HEK293 (cell line): ENCODE results near the gene PGBD5.

Source experiments
- CTCF ChIA-PET: fragments of 350-600 bp; formaldehyde crosslinking; extraction: SDS; loops from one replicate; lab custom pipeline; 2021; ENCODE audit warnings: antibody characterized with exemption; lab: Yijun Ruan, JAX
- POLR2A ChIA-PET: fragments of 300-600 bp; formaldehyde crosslinking; extraction: SDS; loops from one replicate; lab custom pipeline; 2020; ENCODE audit warnings: antibody characterized with exemption, inconsistent platforms; lab: Yijun Ruan, JAX
- H3K27ac ChIP-seq: fragments of 200-500 bp; sonication (Bioruptor generic); 2 replicates; pipeline ENCODE4 v1.5.1; 2014; ENCODE audit warnings: low read depth, low read length, control low read depth, inconsistent platforms; ENCODE audit errors: extremely low read depth
- H3K36me3 ChIP-seq, 2 experiments: fragments of 200-500 bp in 1 of 2; sonication (Bioruptor generic) in 1 of 2; 1 replicate in 1 of 2; 2 replicates in 1 of 2; pipeline ENCODE4 v1.5.1; 2014 to 2017; ENCODE audit warnings: inconsistent platforms in 2 of 2, low read length in 2 of 2; ENCODE audit not compliant: control insufficient read depth in 2 of 2, insufficient read depth in 1 of 2
- H3K4me1 ChIP-seq: fragments of 200-500 bp; sonication (Bioruptor generic); 2 replicates; pipeline ENCODE4 v1.5.1; 2014; ENCODE audit warnings: mild to moderate bottlenecking, low read length, inconsistent platforms; ENCODE audit not compliant: control insufficient read depth, insufficient read depth
- H3K4me3 ChIP-seq: 2 replicates; pipeline ENCODE4 v1.5.1; 2011; ENCODE audit warnings: low read depth, mild to moderate bottlenecking, control low read depth, low read length, moderate library complexity
- H3K9me3 ChIP-seq: fragments of 200-500 bp; sonication (Bioruptor generic); 2 replicates; pipeline ENCODE4 v1.5.1; 2014; ENCODE audit warnings: low read depth, low read length, inconsistent platforms; ENCODE audit not compliant: control insufficient read depth, insufficient read depth
- BCL11A ChIP-seq: fragments of 450-650 bp; formaldehyde crosslinking; IDR thresholded peaks from 2 replicates; pipeline ENCODE4 v1.5.1; 2016; ENCODE audit warnings: low read depth, missing biosample characterization, missing genetic modification characterization
- BCL11B ChIP-seq: fragments of 450-650 bp; formaldehyde crosslinking; IDR thresholded peaks from 2 replicates; pipeline ENCODE4 v1.5.1; 2016; ENCODE audit warnings: low read depth, missing biosample characterization, missing genetic modification characterization
- GLIS2 ChIP-seq: fragments of 450-650 bp; formaldehyde crosslinking; IDR thresholded peaks from 2 replicates; pipeline ENCODE4 v1.5.1; 2016; ENCODE audit warnings: missing biosample characterization, missing genetic modification characterization
- HOXD13 ChIP-seq: sonication (generic); formaldehyde crosslinking; IDR thresholded peaks from 2 replicates; pipeline ENCODE4 v1.8.0; 2022; ENCODE audit warnings: missing genetic modification reagents, borderline replicate concordance
- KLF16 ChIP-seq: fragments of 450-650 bp; formaldehyde crosslinking; IDR thresholded peaks from 2 replicates; pipeline ENCODE4 v1.5.1; 2017; ENCODE audit warnings: missing biosample characterization, missing genetic modification characterization
- SALL2 ChIP-seq: fragments of 450-650 bp; formaldehyde crosslinking; IDR thresholded peaks from 2 replicates; pipeline ENCODE4 v1.5.0; 2017; ENCODE audit warnings: missing biosample characterization, mild to moderate bottlenecking, missing genetic modification characterization, borderline replicate concordance
- WT1 ChIP-seq: fragments of 450-650 bp; formaldehyde crosslinking; IDR thresholded peaks from 2 replicates; pipeline ENCODE4 v1.5.1; 2016; ENCODE audit warnings: missing biosample characterization, missing genetic modification characterization
- ZBTB1 ChIP-seq: fragments of 450-650 bp; formaldehyde crosslinking; IDR thresholded peaks from 2 replicates; pipeline ENCODE4 v1.5.1; 2016; ENCODE audit warnings: missing biosample characterization, missing genetic modification characterization
- ZNF148 ChIP-seq: fragments of 450-650 bp; formaldehyde crosslinking; IDR thresholded peaks from 2 replicates; pipeline ENCODE4 v1.5.0; 2017; ENCODE audit warnings: missing biosample characterization, missing genetic modification characterization, borderline replicate concordance
- ZNF184 ChIP-seq: fragments of 450-650 bp; IDR thresholded peaks from 2 replicates; pipeline ENCODE4 v1.5.1; 2018; ENCODE audit warnings: missing biosample characterization, mild to moderate bottlenecking, missing genetic modification characterization
- ZNF221 ChIP-seq: fragments of 450-650 bp; formaldehyde crosslinking; IDR thresholded peaks from 2 replicates; pipeline ENCODE4 v1.5.1; 2017; ENCODE audit warnings: missing biosample characterization, missing genetic modification characterization, borderline replicate concordance
- ZNF248 ChIP-seq: fragments of 450-650 bp; formaldehyde crosslinking; IDR thresholded peaks from 2 replicates; pipeline ENCODE4 v1.5.1; 2017; ENCODE audit warnings: missing biosample characterization, missing genetic modification characterization
- ZNF324 ChIP-seq: fragments of 450-650 bp; formaldehyde crosslinking; IDR thresholded peaks from 2 replicates; pipeline ENCODE4 v1.5.1; 2016; ENCODE audit warnings: missing biosample characterization, missing genetic modification characterization
- ZNF341 ChIP-seq: fragments of 450-650 bp; formaldehyde crosslinking; IDR thresholded peaks from 2 replicates; pipeline ENCODE4; 2016; ENCODE audit warnings: low read depth, missing biosample characterization, missing genetic modification characterization
- ZNF350 ChIP-seq: fragments of 450-650 bp; formaldehyde crosslinking; IDR thresholded peaks from 2 replicates; pipeline ENCODE4 v1.5.0; 2017; ENCODE audit warnings: missing biosample characterization, mild to moderate bottlenecking, missing genetic modification characterization
- ZNF558 ChIP-seq: fragments of 450-650 bp; formaldehyde crosslinking; IDR thresholded peaks from 2 replicates; pipeline ENCODE4 v1.5.1; 2016; ENCODE audit warnings: missing biosample characterization, missing genetic modification characterization
- ZNF701 ChIP-seq: fragments of 450-650 bp; formaldehyde crosslinking; IDR thresholded peaks from 2 replicates; pipeline ENCODE4 v1.5.1; 2016; ENCODE audit warnings: missing biosample characterization, missing genetic modification characterization
- ZNF843 ChIP-seq: fragments of 450-650 bp; formaldehyde crosslinking; IDR thresholded peaks from 2 replicates; pipeline ENCODE4 v1.5.1; 2016; ENCODE audit warnings: missing biosample characterization, missing genetic modification characterization

The PGBD5 gene

GRCh38 chr1:230345139-230345885 lies 80.8 kb downstream of the PGBD5 start (continued):
- TF ChIP-seq ZNF148 (tag by site-specific recombination) (no peak), WT1 (no peak), BCL11B (tag by site-specific recombination) (no peak), SALL2 (no peak), ZNF558 (tag by site-specific recombination) (no peak), KLF16 (tag by site-specific recombination) (no peak), ZNF184 (tag by site-specific recombination) (no peak), ZNF248 (tag by site-specific recombination) (no peak), ZNF324 (no peak)

DNA sequence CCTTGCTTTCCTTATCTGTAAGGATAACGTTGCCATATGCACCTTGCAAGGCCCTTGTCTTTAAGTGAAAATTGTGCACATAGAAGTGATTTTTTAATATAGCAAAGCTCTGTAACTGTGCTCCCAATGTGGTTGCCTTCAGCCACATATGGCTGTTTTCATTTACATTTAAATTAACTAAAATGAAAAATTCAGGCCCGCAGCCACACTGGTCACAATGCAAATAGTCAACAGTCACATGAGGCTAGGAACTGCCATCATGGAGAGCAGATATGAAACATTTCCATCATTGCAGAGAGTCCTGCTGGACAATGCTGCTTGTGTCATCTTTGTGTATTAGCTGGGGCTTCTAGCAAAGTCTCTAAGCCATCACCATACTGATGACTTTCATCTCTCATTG lies 83.4 kb downstream of the PGBD5 start:
- H3K4me1 ChIP-seq = no peaks in the 10 kb centered on the region
- POLR2A ChIA-PET = no interaction called here
- TF ChIP-seq ZBTB1 (no peak), ZNF701 (tag by site-specific recombination) (no peak), ZNF350 (tag by site-specific recombination) (no peak), ZNF221 (no peak)
- TF ChIP-seq, all 188 proteins: peak for 0
- Histone ChIP-seq H3K4me3 (no peak overlapping the region), H3K9me3 (no peaks in the 10 kb centered on the region), H3K36me3 (no peaks in the 10 kb centered on the region), H3K27ac (no peak overlapping the region)
- CTCF ChIA-PET = interaction anchor here (0.9 kb wide), 1 partner anchor 27 kb away, joined by 3 read pairs; no protein-coding TSS in a partner anchor

DNA sequence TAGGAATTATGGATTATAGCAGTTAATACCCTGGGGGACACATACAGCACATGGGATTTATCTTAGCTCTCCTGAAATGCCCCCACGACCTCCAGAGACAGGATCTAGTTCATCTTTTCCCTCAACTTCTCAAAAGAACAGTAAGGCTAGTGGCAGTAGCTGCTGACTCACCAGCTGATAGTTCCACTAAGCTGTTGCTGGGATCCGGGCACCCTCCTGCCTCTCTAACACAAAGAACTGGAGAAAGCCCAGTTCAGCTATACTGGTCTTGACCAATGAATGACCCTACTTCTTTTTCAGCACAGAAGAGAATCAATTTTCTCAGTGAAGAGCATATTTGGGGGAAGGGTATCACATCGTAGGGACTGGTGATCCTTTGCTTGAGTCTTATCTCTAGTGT lies 84.1 kb downstream of the PGBD5 start:
- CTCF ChIA-PET = interaction anchor here (0.9 kb wide), 1 partner anchor 27 kb away, joined by 3 read pairs; no protein-coding TSS in a partner anchor
- H3K4me1 ChIP-seq = no peaks in the 10 kb centered on the region
- no peaks in the 10 kb centered on the region for H3K36me3 ChIP-seq
- peak; percentile 82 for TF ChIP-seq ZNF341
- TF ChIP-seq ZNF843 = no peak
- no peak overlapping the region for H3K27ac ChIP-seq
- no peaks in the 10 kb centered on the region for H3K9me3 ChIP-seq
- H3K4me3 ChIP-seq = no peak overlapping the region
- POLR2A ChIA-PET = no interaction called here

DNA sequence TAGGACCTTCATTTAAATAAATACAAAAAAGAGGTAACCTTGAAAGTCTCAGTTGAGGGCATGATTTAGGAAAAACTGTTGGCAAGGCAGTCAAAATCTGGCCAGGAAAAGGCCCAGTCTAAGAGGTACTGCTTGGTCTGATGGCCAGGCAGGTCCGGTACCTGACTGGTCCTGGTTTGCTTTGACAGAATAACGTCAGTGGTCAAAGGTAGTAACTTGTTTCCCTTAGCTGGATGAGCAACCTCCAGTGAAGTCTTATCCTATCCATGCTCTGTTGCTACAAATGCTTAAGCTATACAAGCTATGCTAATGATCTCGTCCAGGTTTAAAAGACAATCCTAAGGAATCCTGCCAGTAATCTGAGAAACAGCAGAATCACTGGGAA lies 85.0 kb downstream of the PGBD5 start:
- Histone ChIP-seq H3K4me3 (no peak overlapping the region), H3K4me1 (no peaks in the 10 kb centered on the region), H3K27ac (no peak overlapping the region), H3K36me3 (no peaks in the 10 kb centered on the region), H3K9me3 (no peaks in the 10 kb centered on the region)
- CTCF ChIA-PET = interaction anchor here (0.6 to 0.7 kb wide), 3 partner anchors 270 to 637 kb away, joined by 3 read pairs; no protein-coding TSS in a partner anchor
- POLR2A ChIA-PET = no interaction called here
- TF ChIP-seq HOXD13 = no peak
- no peak for TF ChIP-seq GLIS2 (tag by site-specific recombination)
- TF ChIP-seq BCL11A = no peak
